Measurements from ENCODE around the gene OBP2A. TPM values are rescaled to one million over a fixed set of nuclear protein-coding genes. Genes with fewer than 3 reads are reported as not detected.

OBP2A gene
- total RNA-seq, 1 donor from 2014 or later = not detected

DNA sequence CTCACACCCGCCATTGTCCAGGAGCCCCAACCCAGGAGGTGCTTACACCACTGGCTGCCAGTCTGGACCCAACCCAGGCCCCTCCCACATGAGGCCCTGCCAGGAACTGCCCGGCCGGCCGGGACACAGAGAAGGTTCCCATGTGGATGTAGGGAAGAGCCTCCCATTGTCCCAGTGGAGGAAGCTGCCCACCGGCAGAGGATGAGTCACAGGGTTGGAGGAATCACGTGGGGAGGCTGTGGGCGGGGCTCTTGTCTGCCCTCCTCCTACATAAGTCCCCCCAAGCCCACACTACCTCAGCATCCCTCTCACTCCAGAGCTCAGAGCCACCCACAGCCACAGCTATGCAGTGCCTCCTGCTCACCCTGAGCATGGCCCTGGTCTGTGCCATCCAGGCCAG, 41.7 kb downstream of the OBP2A start:
- TF ChIP-seq, protein P1, sequence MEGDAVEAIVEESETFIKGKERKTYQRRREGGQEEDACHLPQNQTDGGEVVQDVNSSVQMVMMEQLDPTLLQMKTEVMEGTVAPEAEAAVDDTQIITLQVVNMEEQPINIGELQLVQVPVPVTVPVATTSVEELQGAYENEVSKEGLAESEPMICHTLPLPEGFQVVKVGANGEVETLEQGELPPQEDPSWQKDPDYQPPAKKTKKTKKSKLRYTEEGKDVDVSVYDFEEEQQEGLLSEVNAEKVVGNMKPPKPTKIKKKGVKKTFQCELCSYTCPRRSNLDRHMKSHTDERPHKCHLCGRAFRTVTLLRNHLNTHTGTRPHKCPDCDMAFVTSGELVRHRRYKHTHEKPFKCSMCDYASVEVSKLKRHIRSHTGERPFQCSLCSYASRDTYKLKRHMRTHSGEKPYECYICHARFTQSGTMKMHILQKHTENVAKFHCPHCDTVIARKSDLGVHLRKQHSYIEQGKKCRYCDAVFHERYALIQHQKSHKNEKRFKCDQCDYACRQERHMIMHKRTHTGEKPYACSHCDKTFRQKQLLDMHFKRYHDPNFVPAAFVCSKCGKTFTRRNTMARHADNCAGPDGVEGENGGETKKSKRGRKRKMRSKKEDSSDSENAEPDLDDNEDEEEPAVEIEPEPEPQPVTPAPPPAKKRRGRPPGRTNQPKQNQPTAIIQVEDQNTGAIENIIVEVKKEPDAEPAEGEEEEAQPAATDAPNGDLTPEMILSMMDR (IDR thresholded peaks at IDR 0.05; ENCODE audit: unreplicated experiment) = no peak
- Mint-ChIP-seq H3K4me3 (ENCODE audit: unreplicated experiment) (no peak overlapping the region), H3K27me3 (ENCODE audit: unreplicated experiment) (peaks cover 1% of the 10 kb centered on the region), H3K27ac (ENCODE audit: unreplicated experiment) (no peak overlapping the region), H3K9me3 (ENCODE audit: unreplicated experiment) (no peaks in the 10 kb centered on the region), H3K36me3 (ENCODE audit: low read depth, unreplicated experiment) (no peaks in the 10 kb centered on the region), H3K4me1 (ENCODE audit: unreplicated experiment) (peaks cover 6% of the 10 kb centered on the region)
- DNase-seq (ENCODE audit: low spot score) = no peak

DNA sequence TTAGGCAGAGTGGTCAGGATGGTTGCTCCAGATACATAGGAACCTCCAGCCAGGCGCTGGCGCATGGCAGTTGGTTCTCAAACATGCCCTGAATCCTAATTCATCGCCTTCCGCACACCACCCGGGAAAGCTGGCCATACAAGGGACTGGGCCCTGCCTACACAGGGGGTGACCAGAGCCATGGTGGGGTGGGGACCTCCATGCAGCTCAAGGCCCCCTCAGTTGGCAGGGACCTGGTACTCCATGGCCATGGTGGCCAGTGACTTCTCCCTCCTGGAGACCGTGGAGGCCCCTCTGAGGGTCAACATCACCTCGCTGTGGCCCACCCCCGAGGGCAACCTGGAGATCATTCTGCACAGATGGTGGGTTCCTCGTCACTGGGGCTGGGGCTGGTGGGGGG, 42.4 kb downstream of the OBP2A start:
- Mint-ChIP-seq H3K9me3 (ENCODE audit: unreplicated experiment) (no peaks in the 10 kb centered on the region), H3K4me1 (ENCODE audit: unreplicated experiment) (peaks cover 6% of the 10 kb centered on the region), H3K4me3 (ENCODE audit: unreplicated experiment) (no peak overlapping the region), H3K27me3 (ENCODE audit: unreplicated experiment) (peaks cover 1% of the 10 kb centered on the region), H3K36me3 (ENCODE audit: low read depth, unreplicated experiment) (no peaks in the 10 kb centered on the region), H3K27ac (ENCODE audit: unreplicated experiment) (no peak overlapping the region)
- no peak for DNase-seq (ENCODE audit: low spot score)
- TF ChIP-seq, protein P1 (IDR thresholded peaks at IDR 0.05; ENCODE audit: unreplicated experiment) = no peak

DNA sequence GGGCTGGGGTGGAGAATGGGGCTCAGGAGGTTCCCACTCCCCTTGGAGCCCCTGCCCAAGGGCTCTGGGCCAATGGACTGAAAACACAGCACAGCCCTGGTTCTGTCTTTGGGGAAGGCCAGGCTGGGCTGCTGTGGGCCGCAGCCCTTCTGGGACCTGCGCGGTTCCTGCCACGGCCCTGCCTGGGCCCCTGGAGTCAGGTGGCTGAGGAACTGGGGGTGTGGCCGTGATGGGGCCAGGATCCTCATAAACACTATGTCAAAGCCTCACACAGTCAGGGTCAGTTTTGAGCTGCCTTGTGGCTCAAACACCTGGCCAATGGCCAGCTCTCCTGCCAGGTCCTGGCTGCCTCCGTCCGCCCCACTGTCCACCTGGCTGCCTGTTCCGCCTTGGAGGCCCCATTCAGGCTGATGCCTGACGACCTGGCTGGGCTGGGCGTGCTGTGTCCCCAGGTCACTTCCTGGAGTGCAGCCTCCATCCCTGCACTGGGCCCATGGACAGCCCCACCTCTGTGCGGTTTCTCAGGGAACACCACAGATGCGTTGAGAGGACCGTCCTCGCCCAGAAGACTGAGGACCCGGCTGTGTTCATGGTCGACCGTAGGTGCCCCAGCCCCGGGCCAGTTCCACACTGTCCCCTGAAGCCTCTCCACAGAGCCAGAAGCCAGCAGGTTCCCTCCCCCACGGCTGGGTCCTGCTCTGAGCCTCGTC, 43.1 kb downstream of the OBP2A start:
- DNase-seq (ENCODE audit: low spot score) = no peak

DNA sequence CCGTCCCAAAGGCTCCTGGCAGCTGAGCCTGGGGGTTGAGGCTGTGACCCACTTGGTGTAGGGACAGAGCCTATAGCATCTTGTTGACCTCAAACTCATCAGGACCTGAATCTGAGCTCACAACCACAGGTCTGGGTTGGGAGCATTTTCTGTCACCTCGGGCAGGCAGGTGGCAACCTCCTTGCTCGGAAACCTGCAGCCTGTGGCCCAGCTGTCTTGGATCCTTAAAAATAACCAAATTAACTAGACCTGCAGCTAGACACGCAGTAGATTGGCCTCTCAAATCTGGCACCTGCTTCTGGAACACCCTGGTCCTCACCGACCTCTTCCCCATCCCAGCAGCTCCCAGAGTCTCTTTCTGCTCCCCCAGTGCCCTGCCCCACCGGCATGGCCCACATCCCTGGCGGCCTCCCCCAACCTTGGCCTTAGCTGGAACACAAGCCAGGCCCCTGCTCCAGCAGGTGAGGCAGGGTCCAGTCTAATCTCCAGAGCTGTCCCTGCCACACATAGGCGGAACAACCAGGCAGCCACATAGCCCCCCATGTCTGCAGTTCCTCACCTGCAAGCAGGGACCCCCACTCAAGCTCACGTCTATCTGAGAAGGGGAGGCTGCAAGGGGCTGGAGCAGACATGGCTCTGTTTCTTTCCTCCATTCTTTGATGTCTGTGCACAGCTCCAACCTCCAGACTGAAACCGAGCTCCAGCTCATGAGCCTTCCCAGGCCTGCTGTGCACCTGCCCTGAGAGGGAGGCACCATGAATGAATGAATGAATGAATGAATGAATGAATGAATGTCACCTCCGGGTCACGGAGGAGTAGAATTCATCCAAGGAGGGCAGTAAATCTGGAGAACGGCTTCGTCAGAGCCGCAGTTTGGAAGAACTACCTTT, 43.9 kb downstream of the OBP2A start:
- Mint-ChIP-seq H3K4me3 (ENCODE audit: unreplicated experiment) (no peak overlapping the region), H3K27ac (ENCODE audit: unreplicated experiment) (no peak overlapping the region), H3K4me1 (ENCODE audit: unreplicated experiment) (peaks cover 2% of the 10 kb centered on the region), H3K9me3 (ENCODE audit: unreplicated experiment) (no peaks in the 10 kb centered on the region), H3K36me3 (ENCODE audit: low read depth, unreplicated experiment) (no peaks in the 10 kb centered on the region), H3K27me3 (ENCODE audit: unreplicated experiment) (peaks cover 1% of the 10 kb centered on the region)
- DNase-seq (ENCODE audit: low spot score) = no peak
- TF ChIP-seq, protein P1 (IDR thresholded peaks at IDR 0.05; ENCODE audit: unreplicated experiment) = no peak

More for the DNA sequence above, 43.1 kb downstream of the OBP2A start:
- Mint-ChIP-seq H3K27me3 (ENCODE audit: unreplicated experiment) (peaks cover 1% of the 10 kb centered on the region), H3K4me1 (ENCODE audit: unreplicated experiment) (peaks cover 6% of the 10 kb centered on the region), H3K36me3 (ENCODE audit: low read depth, unreplicated experiment) (no peaks in the 10 kb centered on the region), H3K9me3 (ENCODE audit: unreplicated experiment) (no peaks in the 10 kb centered on the region), H3K27ac (ENCODE audit: unreplicated experiment) (no peak overlapping the region), H3K4me3 (ENCODE audit: unreplicated experiment) (no peak overlapping the region)
- TF ChIP-seq, protein P1 (IDR thresholded peaks at IDR 0.05; ENCODE audit: unreplicated experiment) = no peak
